Mucosa of stomach (tissue), 1 donor: ENCODE data around the gene GRIK2.

Experiments
- H3K27me3 ChIP-seq: one replicate; pipeline ENCODE4 v1.7.0; 2013; ENCODE audit warnings: mild to moderate bottlenecking, low read length; ENCODE audit not compliant: control insufficient read depth, insufficient read depth
- H3K36me3 ChIP-seq: one replicate; pipeline ENCODE4 v1.7.0; 2013; ENCODE audit warnings: low read length; ENCODE audit not compliant: control insufficient read depth, insufficient read depth
- H3K4me1 ChIP-seq: one replicate; pipeline ENCODE4 v1.7.0; 2013; ENCODE audit warnings: mild to moderate bottlenecking, low read length; ENCODE audit not compliant: control insufficient read depth, insufficient read depth
- H3K4me3 ChIP-seq: one replicate; pipeline ENCODE4 v1.7.0; 2013; ENCODE audit warnings: low read length
- H3K9ac ChIP-seq: one replicate; pipeline ENCODE4 v1.7.0; 2013; ENCODE audit warnings: mild to moderate bottlenecking, low read length, moderate library complexity
- H3K9me3 ChIP-seq: one replicate; pipeline ENCODE4 v1.7.0; 2013; ENCODE audit warnings: mild to moderate bottlenecking, low read length, moderate library complexity; ENCODE audit not compliant: control insufficient read depth
- donor health status: Pancreatic carcinoma.

The GRIK2 gene

GRCh38 chr6:101956961-101957360 is 563.5 kb downstream of the GRIK2 start:
- no peaks in the 10 kb centered on the region for H3K27me3 ChIP-seq
- H3K9ac ChIP-seq, result no peak overlapping the region
- H3K4me3 ChIP-seq, result no peak overlapping the region
- H3K9me3 ChIP-seq, result no peaks in the 10 kb centered on the region
- H3K36me3 ChIP-seq, result no peaks in the 10 kb centered on the region
- no peaks in the 10 kb centered on the region for H3K4me1 ChIP-seq

DNA sequence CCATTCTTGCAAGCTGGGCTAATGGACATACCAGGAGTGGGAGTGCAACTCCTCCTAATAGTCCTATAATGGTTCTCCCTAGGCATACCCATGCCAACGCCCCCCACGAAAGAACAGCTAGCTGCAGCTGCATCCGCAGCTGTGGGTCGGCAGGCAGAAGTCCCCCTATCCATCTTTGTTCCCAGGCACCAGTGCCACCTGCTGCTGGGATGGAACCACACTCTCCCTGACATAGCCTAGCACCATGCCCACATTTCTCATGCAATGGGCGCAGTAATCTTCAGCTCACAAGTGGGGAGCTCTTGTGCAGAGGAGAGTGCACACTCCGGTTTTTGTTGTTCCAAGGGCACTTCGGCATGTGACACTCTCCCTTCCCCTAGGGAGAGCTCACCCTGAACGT is 567.8 kb downstream of the GRIK2 start:
- H3K9ac ChIP-seq, result no peak overlapping the region
- H3K27me3 ChIP-seq, result no peaks in the 10 kb centered on the region
- no peaks in the 10 kb centered on the region for H3K4me1 ChIP-seq
- H3K4me3 ChIP-seq, result no peak overlapping the region
- no peaks in the 10 kb centered on the region for H3K9me3 ChIP-seq
- H3K36me3 ChIP-seq, result no peaks in the 10 kb centered on the region

GRCh38 chr6:101980924-101981323 is 587.4 kb downstream of the GRIK2 start:
- Histone ChIP-seq H3K9ac (no peak overlapping the region), H3K4me1 (no peaks in the 10 kb centered on the region), H3K4me3 (no peak overlapping the region), H3K9me3 (no peaks in the 10 kb centered on the region), H3K36me3 (no peaks in the 10 kb centered on the region), H3K27me3 (no peaks in the 10 kb centered on the region)

GRCh38 chr6:101986476-101986875 is 593.0 kb downstream of the GRIK2 start:
- Histone ChIP-seq H3K4me3 (no peak overlapping the region), H3K27me3 (no peaks in the 10 kb centered on the region), H3K36me3 (no peaks in the 10 kb centered on the region), H3K9me3 (no peaks in the 10 kb centered on the region), H3K4me1 (no peaks in the 10 kb centered on the region), H3K9ac (no peak overlapping the region)

- H3K4me3 ChIP-seq, result no peak overlapping the region
- H3K36me3 ChIP-seq, result no peaks in the 10 kb centered on the region
- no peaks in the 10 kb centered on the region for H3K27me3 ChIP-seq
- no peak overlapping the region for H3K9ac ChIP-seq
- H3K9me3 ChIP-seq, result no peaks in the 10 kb centered on the region
- no peaks in the 10 kb centered on the region for H3K4me1 ChIP-seq
These were observed 598.8 kb downstream of the GRIK2 start for GRCh38 chr6:101992286-101992685.

- no peaks in the 10 kb centered on the region for H3K36me3 ChIP-seq
- H3K27me3 ChIP-seq, result no peaks in the 10 kb centered on the region
- H3K9me3 ChIP-seq, result no peaks in the 10 kb centered on the region
- H3K4me3 ChIP-seq, result no peak overlapping the region
- no peak overlapping the region for H3K9ac ChIP-seq
- H3K4me1 ChIP-seq, result no peaks in the 10 kb centered on the region
These were observed 601.0 kb downstream of the GRIK2 start for GRCh38 chr6:101994521-101994920.

DNA sequence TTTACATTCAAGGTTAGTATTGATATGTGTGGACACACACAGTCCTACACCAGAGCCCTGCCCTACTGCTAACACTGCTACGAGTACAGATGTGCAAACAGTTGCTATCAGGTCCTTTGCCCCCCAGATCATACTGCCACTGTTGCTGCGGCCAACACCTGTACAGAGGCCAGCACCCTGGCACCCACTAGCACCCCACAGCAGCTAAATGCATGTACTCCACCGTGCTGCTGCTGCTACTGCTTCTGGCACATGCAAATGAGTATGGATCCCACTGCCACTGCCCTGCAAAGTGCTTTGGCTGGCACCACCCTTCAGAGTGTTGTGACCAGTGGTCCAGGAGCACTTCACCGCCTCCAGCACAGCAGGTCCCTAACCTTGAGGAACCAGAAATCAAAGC is 621.9 kb downstream of the GRIK2 start:
- Histone ChIP-seq H3K9me3 (no peaks in the 10 kb centered on the region), H3K27me3 (no peaks in the 10 kb centered on the region), H3K9ac (no peak overlapping the region), H3K4me1 (no peaks in the 10 kb centered on the region), H3K4me3 (no peak overlapping the region), H3K36me3 (no peaks in the 10 kb centered on the region)

DNA sequence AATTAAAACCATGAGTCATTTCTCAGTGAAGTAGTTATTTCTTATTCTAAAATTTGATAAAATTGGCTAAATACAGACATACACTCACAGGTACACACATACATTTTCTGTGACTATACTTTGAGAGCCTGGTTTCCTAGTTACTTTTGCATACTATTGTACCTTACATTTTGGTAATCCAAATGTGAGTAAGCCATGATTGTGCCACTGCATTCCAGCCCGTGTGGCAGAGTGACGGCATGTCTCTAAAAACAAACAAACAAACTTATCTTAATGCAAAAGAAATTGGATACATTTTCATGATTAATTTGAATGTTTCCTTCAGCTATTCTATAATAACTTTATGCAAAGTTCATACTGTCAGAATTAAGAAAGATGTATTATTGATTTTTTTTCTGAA is 628.8 kb downstream of the GRIK2 start:
- Histone ChIP-seq H3K36me3 (no peaks in the 10 kb centered on the region), H3K27me3 (no peaks in the 10 kb centered on the region), H3K4me1 (no peaks in the 10 kb centered on the region), H3K9me3 (no peaks in the 10 kb centered on the region), H3K4me3 (no peak overlapping the region), H3K9ac (no peak overlapping the region)

GRCh38 chr6:102022803-102023202 is 629.3 kb downstream of the GRIK2 start:
- no peaks in the 10 kb centered on the region for H3K9me3 ChIP-seq
- H3K27me3 ChIP-seq, result no peaks in the 10 kb centered on the region
- no peak overlapping the region for H3K4me3 ChIP-seq
- no peak overlapping the region for H3K9ac ChIP-seq
- H3K4me1 ChIP-seq, result no peaks in the 10 kb centered on the region
- no peaks in the 10 kb centered on the region for H3K36me3 ChIP-seq

GRCh38 chr6:102023977-102024657 is 630.6 kb downstream of the GRIK2 start:
- no peaks in the 10 kb centered on the region for H3K9me3 ChIP-seq
- H3K36me3 ChIP-seq, result no peaks in the 10 kb centered on the region
- H3K9ac ChIP-seq, result no peak overlapping the region
- no peaks in the 10 kb centered on the region for H3K4me1 ChIP-seq
- no peak overlapping the region for H3K4me3 ChIP-seq
- no peaks in the 10 kb centered on the region for H3K27me3 ChIP-seq

DNA sequence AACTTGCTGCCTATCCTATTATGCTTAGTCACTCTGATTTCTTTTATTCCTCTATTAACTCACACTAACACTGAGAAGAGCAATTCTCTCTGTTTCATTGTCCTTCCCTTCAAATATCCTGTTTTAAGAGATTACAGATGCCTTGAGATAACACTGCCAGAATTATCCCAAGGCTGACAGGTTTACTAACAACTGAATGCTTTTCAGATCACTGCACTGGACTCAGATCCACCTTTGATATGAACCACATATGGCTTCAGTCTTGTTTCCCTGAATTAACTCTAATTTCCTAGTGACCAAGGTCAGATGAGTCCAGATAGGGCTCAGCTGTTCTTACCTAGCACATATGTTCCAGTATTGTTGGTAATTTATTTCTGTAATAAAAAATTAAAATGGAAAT is 633.1 kb downstream of the GRIK2 start:
- no peak overlapping the region for H3K4me3 ChIP-seq
- no peaks in the 10 kb centered on the region for H3K27me3 ChIP-seq
- H3K36me3 ChIP-seq, result no peaks in the 10 kb centered on the region
- no peaks in the 10 kb centered on the region for H3K4me1 ChIP-seq
- no peak overlapping the region for H3K9ac ChIP-seq
- no peaks in the 10 kb centered on the region for H3K9me3 ChIP-seq

- Histone ChIP-seq H3K9me3 (no peaks in the 10 kb centered on the region), H3K9ac (no peak overlapping the region)
These were observed 634.7 kb downstream of the GRIK2 start for GRCh38 chr6:102028176-102028575.

DNA sequence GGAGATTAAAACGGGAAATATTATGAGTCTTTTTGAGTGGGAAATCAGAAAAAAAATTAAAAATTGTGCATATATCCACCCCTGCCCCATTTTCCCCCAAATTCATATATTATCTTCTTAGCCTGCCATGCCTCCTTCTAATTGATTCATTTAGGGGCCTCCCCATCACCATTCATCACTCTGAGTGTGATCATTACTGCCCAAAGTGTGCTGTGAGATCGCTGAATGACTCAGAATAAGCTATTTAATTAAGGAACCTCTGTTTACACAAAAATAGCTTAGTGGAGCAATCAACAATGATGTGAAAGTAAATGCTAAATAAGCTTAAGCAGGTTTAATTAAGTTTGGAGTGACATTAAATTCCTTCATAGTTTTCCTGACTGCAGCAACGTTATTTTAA is 645.5 kb downstream of the GRIK2 start:
- Histone ChIP-seq H3K4me3 (no peak overlapping the region), H3K9ac (no peak overlapping the region), H3K9me3 (no peaks in the 10 kb centered on the region), H3K36me3 (no peaks in the 10 kb centered on the region), H3K27me3 (no peaks in the 10 kb centered on the region), H3K4me1 (no peaks in the 10 kb centered on the region)

More at GRCh38 chr6:102028176-102028575, 634.7 kb downstream of the GRIK2 start:
- Histone ChIP-seq H3K4me1 (no peaks in the 10 kb centered on the region), H3K27me3 (no peaks in the 10 kb centered on the region), H3K36me3 (no peaks in the 10 kb centered on the region), H3K4me3 (no peak overlapping the region)
